Suprapubic skin (tissue), 4 donors: ENCODE measurements around the gene TM7SF2.

Experiments
- CTCF ChIP-seq, 2 donors: fragments of 200-600 bp in 1 of 2; fragments of 450-650 bp in 1 of 2; sonication (generic) in 1 of 2; IDR thresholded peaks; one replicate each; pipeline ENCODE4 v1.5.1; 2016 to 2019; ENCODE audit warnings: antibody characterized with exemption in 2 of 2, mild to moderate bottlenecking in 1 of 2, moderate library complexity in 1 of 2
- POLR2A ChIP-seq, 2 donors: fragments of 450-650 bp; IDR thresholded peaks; one replicate each; pipeline ENCODE4 v1.6.1; 2017; ENCODE audit warnings: antibody characterized with exemption in 2 of 2, mild to moderate bottlenecking in 2 of 2, moderate library complexity in 2 of 2
- POLR2AphosphoS5 ChIP-seq, 3 donors: sonication (generic); formaldehyde crosslinking; IDR thresholded peaks; one replicate each; pipeline ENCODE4 v1.6.1; 2017; ENCODE audit warnings: antibody characterized with exemption in 3 of 3

GRCh38 chr11:65102142-65103095, 9.3 kb upstream of the TM7SF2 start:
- TF ChIP-seq POLR2AphosphoS5 (IDR thresholded peaks at IDR 0.05) = no peak
- no peak for TF ChIP-seq POLR2A (IDR thresholded peaks at IDR 0.05)
- no peak for TF ChIP-seq CTCF (IDR thresholded peaks at IDR 0.05)
